ENCODE measurements around the gene WDR5.

Gene WDR5

GRCh38 chr9:134132208-134132870, 3.5 kb upstream of the WDR5 start:
- ChIA-PET POLR2A (no interaction called here), CTCF (interaction anchor here (1.0 to 2.1 kb wide), 2 partner anchors 30 to 124 kb away, joined by 3 to 4 read pairs; no protein-coding TSS in a partner anchor)
- no peaks in the 10 kb centered on the region for H3K9me3 ChIP-seq (ENCODE audit: control extremely low read depth in 1 of 5, control insufficient read depth in 4 of 5, insufficient read depth in 2 of 5, low read depth in 1 of 5, low read length in 4 of 5)
- WGBS (ENCODE audit: insufficient coverage), result 88% methylated on average over 19 of the region's 19 CpGs
- no peak overlapping the region for H3K4me3 ChIP-seq (ENCODE audit: control insufficient read depth in 1 of 7, extremely low read depth in 1 of 7, insufficient read depth in 4 of 7, low read depth in 2 of 7, low read length in 6 of 7)
- no peak overlapping the region for H3K27ac ChIP-seq (ENCODE audit: insufficient read depth in 1 of 2, low read depth in 1 of 2, low read length in 2 of 2, poor library complexity in 1 of 2, severe bottlenecking in 2 of 2)
- no peaks in the 10 kb centered on the region for H3K27me3 ChIP-seq (replicated peaks in 2 of 5; ENCODE audit: control insufficient read depth in 4 of 5, insufficient read depth in 5 of 5, low read length in 4 of 5)
- DNase-seq, result no peak
- H3K4me1 ChIP-seq (ENCODE audit: control extremely low read depth in 1 of 4, control insufficient read depth in 4 of 4, insufficient read depth in 4 of 4, low read length in 3 of 4), result peaks cover 0 to 20% (median 20%) of the 10 kb centered on the region in 4 experiments
- H3K36me3 ChIP-seq (ENCODE audit: control insufficient read depth in 4 of 4, insufficient read depth in 4 of 4, low read length in 3 of 4), result no peaks in the 10 kb centered on the region

DNA sequence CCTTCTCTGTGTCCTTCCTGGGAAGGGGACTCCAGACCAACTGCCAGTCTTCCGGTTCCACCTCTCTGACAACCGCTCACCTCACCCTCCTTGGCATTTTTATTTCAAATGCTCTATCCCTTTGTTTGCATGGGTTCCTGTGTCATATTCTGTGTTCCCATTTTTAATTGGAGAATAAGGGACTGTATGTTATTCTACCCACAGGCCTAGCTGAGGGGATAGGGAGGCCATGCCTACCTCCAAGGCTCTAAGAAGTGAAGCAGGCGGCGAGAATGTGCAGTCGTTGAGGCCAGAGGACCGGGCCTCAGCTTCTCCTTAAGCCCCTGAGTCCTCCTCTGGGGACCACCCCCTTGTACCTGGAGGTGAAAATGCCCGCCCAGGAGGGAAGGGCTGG, 936 bp upstream of the WDR5 start:
- peak overlapping the region; percentile 54 to 83 for H3K27ac ChIP-seq (ENCODE audit: insufficient read depth in 1 of 2, low read depth in 1 of 2, low read length in 2 of 2, poor library complexity in 1 of 2, severe bottlenecking in 2 of 2)
- no peaks in the 10 kb centered on the region for H3K27me3 ChIP-seq (replicated peaks in 2 of 5; ENCODE audit: control insufficient read depth in 4 of 5, insufficient read depth in 5 of 5, low read length in 4 of 5)
- H3K36me3 ChIP-seq (ENCODE audit: control insufficient read depth in 4 of 4, insufficient read depth in 4 of 4, low read length in 3 of 4), result peaks cover 0 to 21% (median 6%) of the 10 kb centered on the region in 4 experiments
- H3K9me3 ChIP-seq (ENCODE audit: control extremely low read depth in 1 of 5, control insufficient read depth in 4 of 5, insufficient read depth in 2 of 5, low read depth in 1 of 5, low read length in 4 of 5), result no peaks in the 10 kb centered on the region
- peaks cover 0 to 36% (median 29%) of the 10 kb centered on the region in 4 experiments for H3K4me1 ChIP-seq (ENCODE audit: control extremely low read depth in 1 of 4, control insufficient read depth in 4 of 4, insufficient read depth in 4 of 4, low read length in 3 of 4)
- H3K4me3 ChIP-seq (ENCODE audit: control insufficient read depth in 1 of 7, extremely low read depth in 1 of 7, insufficient read depth in 4 of 7, low read depth in 2 of 7, low read length in 6 of 7), result peak overlapping the region; percentile 77 to 94 (median 81)
- CTCF ChIA-PET, result interaction anchor here (1.2 kb wide), 1 partner anchor 30 kb away, joined by 3 read pairs; the partner anchor contains the start of gene RNU6ATAC
- WGBS (ENCODE audit: insufficient coverage), result 18% methylated on average over 7 of the region's 7 CpGs
- peak in 1 of 3 donors; percentile 11 for DNase-seq
- POLR2A ChIA-PET, result no interaction called here

DNA sequence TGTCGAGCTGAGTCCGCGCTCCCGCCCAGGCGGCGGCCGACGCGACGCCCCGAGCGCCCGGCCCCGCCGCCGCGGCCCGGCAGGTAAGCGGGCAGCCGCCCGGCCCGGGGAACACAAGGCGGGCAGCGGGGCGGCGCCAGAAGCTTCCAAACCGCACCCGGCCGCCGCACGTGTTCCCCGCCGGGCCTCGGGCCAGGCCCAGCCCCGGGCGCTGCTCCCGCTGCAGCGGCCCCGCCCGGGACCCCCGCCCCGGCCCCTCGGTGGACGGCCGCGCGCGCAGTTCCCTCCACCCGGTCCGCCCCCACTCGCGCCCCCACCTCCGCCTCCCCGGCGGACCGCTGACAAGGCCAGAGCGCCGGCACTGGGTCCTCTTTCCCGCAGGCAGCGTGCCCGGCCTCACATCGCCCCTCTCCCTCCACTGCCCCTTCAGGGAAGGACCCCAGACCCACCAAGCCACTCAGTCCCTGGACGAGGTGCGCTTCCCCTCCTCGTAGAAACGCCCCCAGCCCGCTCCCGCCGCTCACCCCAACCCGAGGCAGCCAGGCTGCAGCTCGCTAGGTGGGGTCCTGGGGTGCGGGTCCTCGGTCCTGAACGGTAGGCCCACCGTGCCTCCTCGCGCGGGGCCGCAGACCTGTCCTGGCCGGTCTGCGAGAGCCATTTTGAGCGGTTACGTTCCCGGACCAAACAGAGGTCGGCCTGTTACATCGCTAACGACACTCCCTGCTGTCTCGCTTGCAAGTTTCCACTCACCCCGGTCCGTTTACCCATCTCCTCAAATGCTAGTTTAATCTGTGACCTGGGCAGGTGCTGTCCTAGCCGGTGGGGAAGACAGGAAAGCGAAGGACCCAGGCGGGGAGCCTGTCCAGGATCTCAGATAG, 475 bp downstream of the WDR5 start:
- H3K27ac ChIP-seq (ENCODE audit: insufficient read depth in 1 of 2, low read depth in 1 of 2, low read length in 2 of 2, poor library complexity in 1 of 2, severe bottlenecking in 2 of 2), result peak overlapping the region in 1 of 2 experiments; percentile 71
- no peaks in the 10 kb centered on the region for H3K27me3 ChIP-seq (replicated peaks in 2 of 5; ENCODE audit: control insufficient read depth in 4 of 5, insufficient read depth in 5 of 5, low read length in 4 of 5)
- under 1% methylated on average over 58 of the region's 93 CpGs for WGBS (ENCODE audit: insufficient coverage)
- peaks cover 0 to 33% (median 17%) of the 10 kb centered on the region in 4 experiments for H3K36me3 ChIP-seq (ENCODE audit: control insufficient read depth in 4 of 4, insufficient read depth in 4 of 4, low read length in 3 of 4)
- CTCF ChIA-PET, result interaction anchor here (0.6 to 1.5 kb wide), 3 partner anchors 25 to 39 kb away, joined by 3 read pairs; partner anchors contain the start of gene RNU6ATAC
- peaks cover 0 to 36% (median 29%) of the 10 kb centered on the region in 4 experiments for H3K4me1 ChIP-seq (ENCODE audit: control extremely low read depth in 1 of 4, control insufficient read depth in 4 of 4, insufficient read depth in 4 of 4, low read length in 3 of 4)
- no peaks in the 10 kb centered on the region for H3K9me3 ChIP-seq (ENCODE audit: control extremely low read depth in 1 of 5, control insufficient read depth in 4 of 5, insufficient read depth in 2 of 5, low read depth in 1 of 5, low read length in 4 of 5)
- peak overlapping the region; percentile 49 to 94 (median 81) for H3K4me3 ChIP-seq (ENCODE audit: control insufficient read depth in 1 of 7, extremely low read depth in 1 of 7, insufficient read depth in 4 of 7, low read depth in 2 of 7, low read length in 6 of 7)
- peak in 2 of 3 donors; percentile 12 to 29 for DNase-seq
- POLR2A ChIA-PET, result interaction anchor here (0.6 kb wide), 1 partner anchor 1152 kb away, joined by 4 read pairs; no protein-coding TSS in a partner anchor

DNA sequence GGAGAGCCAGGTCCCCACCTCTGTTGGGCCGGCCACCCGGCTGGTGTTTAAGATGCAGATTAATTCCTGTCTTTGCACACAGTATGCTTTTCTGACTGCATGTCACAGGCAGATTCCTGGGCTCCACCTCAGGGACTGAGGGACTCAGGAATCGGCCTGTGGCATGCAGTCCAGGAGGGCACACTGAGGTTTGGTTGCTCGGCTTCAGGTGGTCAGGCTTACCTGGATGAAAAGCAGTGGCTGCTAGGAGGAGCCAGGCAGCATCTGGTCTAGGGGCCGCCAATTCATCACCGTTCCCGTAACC, 1.1 kb downstream of the WDR5 start:
- no peak for DNase-seq
- Histone ChIP-seq H3K4me1 (ENCODE audit: control extremely low read depth in 1 of 4, control insufficient read depth in 4 of 4, insufficient read depth in 4 of 4, low read length in 3 of 4) (peaks cover 0 to 36% (median 29%) of the 10 kb centered on the region in 4 experiments), H3K4me3 (ENCODE audit: control insufficient read depth in 1 of 7, extremely low read depth in 1 of 7, insufficient read depth in 4 of 7, low read depth in 2 of 7, low read length in 6 of 7) (peak overlapping the region; percentile 49 to 94 (median 81)), H3K9me3 (ENCODE audit: control extremely low read depth in 1 of 5, control insufficient read depth in 4 of 5, insufficient read depth in 2 of 5, low read depth in 1 of 5, low read length in 4 of 5) (no peaks in the 10 kb centered on the region), H3K36me3 (ENCODE audit: control insufficient read depth in 4 of 4, insufficient read depth in 4 of 4, low read length in 3 of 4) (peaks cover 0 to 38% (median 23%) of the 10 kb centered on the region in 4 experiments), H3K27ac (ENCODE audit: insufficient read depth in 1 of 2, low read depth in 1 of 2, low read length in 2 of 2, poor library complexity in 1 of 2, severe bottlenecking in 2 of 2) (peak overlapping the region in 1 of 2 experiments; percentile 71), H3K27me3 (replicated peaks in 2 of 5; ENCODE audit: control insufficient read depth in 4 of 5, insufficient read depth in 5 of 5, low read length in 4 of 5) (no peaks in the 10 kb centered on the region)
- ChIA-PET POLR2A (interaction anchor here (0.6 kb wide), 1 partner anchor 1153 kb away, joined by 4 read pairs; no protein-coding TSS in a partner anchor), CTCF (interaction anchor here (1.5 kb wide), 1 partner anchor 24 kb away, joined by 3 read pairs; no protein-coding TSS in a partner anchor)
- WGBS (ENCODE audit: insufficient coverage), result 68% methylated on average over 7 of the region's 7 CpGs

DNA sequence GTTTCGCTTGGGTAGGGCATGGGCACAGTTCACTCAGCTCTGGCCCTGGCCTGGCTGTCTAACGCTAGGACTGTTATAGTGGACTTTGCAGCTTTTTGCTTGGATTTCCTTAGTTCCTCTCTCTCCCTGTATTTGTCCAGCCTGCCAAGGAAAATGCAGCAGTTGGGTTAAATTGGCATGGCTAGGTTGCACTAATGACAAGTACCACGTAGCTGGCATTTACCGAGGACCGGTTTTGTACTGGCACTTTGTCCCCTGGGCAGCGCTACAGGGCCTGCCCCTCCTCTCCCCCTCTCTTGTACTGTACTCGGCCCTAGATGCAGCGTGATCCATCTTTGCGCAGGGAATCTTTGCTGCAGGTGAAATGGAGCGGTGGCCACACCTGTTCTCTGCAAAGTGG, 2.4 kb downstream of the WDR5 start:
- Histone ChIP-seq H3K9me3 (ENCODE audit: control extremely low read depth in 1 of 5, control insufficient read depth in 4 of 5, insufficient read depth in 2 of 5, low read depth in 1 of 5, low read length in 4 of 5) (no peaks in the 10 kb centered on the region), H3K27ac (ENCODE audit: insufficient read depth in 1 of 2, low read depth in 1 of 2, low read length in 2 of 2, poor library complexity in 1 of 2, severe bottlenecking in 2 of 2) (no peak overlapping the region), H3K4me1 (ENCODE audit: control extremely low read depth in 1 of 4, control insufficient read depth in 4 of 4, insufficient read depth in 4 of 4, low read length in 3 of 4) (peaks cover 0 to 36% (median 29%) of the 10 kb centered on the region in 4 experiments), H3K27me3 (replicated peaks in 2 of 5; ENCODE audit: control insufficient read depth in 4 of 5, insufficient read depth in 5 of 5, low read length in 4 of 5) (no peaks in the 10 kb centered on the region), H3K36me3 (ENCODE audit: control insufficient read depth in 4 of 4, insufficient read depth in 4 of 4, low read length in 3 of 4) (peaks cover 0 to 47% (median 33%) of the 10 kb centered on the region in 4 experiments), H3K4me3 (ENCODE audit: control insufficient read depth in 1 of 7, extremely low read depth in 1 of 7, insufficient read depth in 4 of 7, low read depth in 2 of 7, low read length in 6 of 7) (no peak overlapping the region)
- no peak for DNase-seq
- ChIA-PET CTCF (interaction anchor here (1.3 to 1.6 kb wide), 2 partner anchors 18 to 25 kb away, joined by 3 to 4 read pairs; no protein-coding TSS in a partner anchor), POLR2A (no interaction called here)
- WGBS (ENCODE audit: insufficient coverage), result 100% methylated on average over 7 of the region's 10 CpGs

DNA sequence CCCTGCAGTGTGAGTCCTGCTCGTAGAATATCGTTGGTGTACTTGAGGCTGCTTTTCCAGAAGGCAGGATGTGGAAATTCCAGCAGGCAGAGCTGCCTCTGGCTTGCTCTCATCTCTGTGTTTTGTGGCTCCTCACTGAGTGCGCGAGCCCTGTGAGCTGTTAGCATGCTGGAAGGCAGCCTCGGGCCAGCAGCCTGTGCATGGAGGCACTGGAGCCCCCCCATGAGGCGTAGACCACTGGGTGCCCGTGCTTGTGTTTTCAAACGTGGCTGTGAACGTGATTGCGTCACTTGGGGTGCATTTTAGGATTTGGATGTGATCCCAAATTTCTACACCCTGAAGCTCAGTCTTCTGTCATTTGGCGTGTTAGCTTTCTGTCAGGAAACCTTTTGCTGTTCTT, 3.2 kb downstream of the WDR5 start:
- POLR2A ChIA-PET, result no interaction called here

More for the DNA sequence above, 3.2 kb downstream of the WDR5 start:
- no peak for DNase-seq
- WGBS (ENCODE audit: insufficient coverage), result 92% methylated on average over 11 of the region's 11 CpGs
- H3K4me1 ChIP-seq (ENCODE audit: control extremely low read depth in 1 of 4, control insufficient read depth in 4 of 4, insufficient read depth in 4 of 4, low read length in 3 of 4), result peaks cover 0 to 35% (median 29%) of the 10 kb centered on the region in 4 experiments
- H3K36me3 ChIP-seq (ENCODE audit: control insufficient read depth in 4 of 4, insufficient read depth in 4 of 4, low read length in 3 of 4), result peaks cover 4 to 52% (median 38%) of the 10 kb centered on the region in 4 experiments
- no peak overlapping the region for H3K4me3 ChIP-seq (ENCODE audit: control insufficient read depth in 1 of 7, extremely low read depth in 1 of 7, insufficient read depth in 4 of 7, low read depth in 2 of 7, low read length in 6 of 7)
- no peaks in the 10 kb centered on the region for H3K9me3 ChIP-seq (ENCODE audit: control extremely low read depth in 1 of 5, control insufficient read depth in 4 of 5, insufficient read depth in 2 of 5, low read depth in 1 of 5, low read length in 4 of 5)
- H3K27me3 ChIP-seq (replicated peaks in 2 of 5; ENCODE audit: control insufficient read depth in 4 of 5, insufficient read depth in 5 of 5, low read length in 4 of 5), result no peaks in the 10 kb centered on the region
- CTCF ChIA-PET, result interaction anchor here (1.3 to 1.6 kb wide), 2 partner anchors 18 to 24 kb away, joined by 3 to 4 read pairs; no protein-coding TSS in a partner anchor
- H3K27ac ChIP-seq (ENCODE audit: insufficient read depth in 1 of 2, low read depth in 1 of 2, low read length in 2 of 2, poor library complexity in 1 of 2, severe bottlenecking in 2 of 2), result no peak overlapping the region

Measured in common myeloid progenitor, CD34-positive (primary cell).